CD4-positive, alpha-beta T cell (primary cell): ENCODE results near the gene CRYGN. TPM values are rescaled to one million over a fixed set of nuclear protein-coding genes. Genes with fewer than 3 reads are reported as not detected.

Experiments used
- ATAC-seq: fragments of 200-7000 bp; cut with Tn5 transposase; one replicate; pipeline ENCODE4 v1.10.0; 2022; ENCODE audit warnings: mild to moderate bottlenecking; ENCODE audit not compliant: poor library complexity
- CTCF ChIA-PET: fragments of 350-600 bp; sonication (Branson Sonifier 250); formaldehyde crosslinking; loops from one replicate; lab custom pipeline; 2021; ENCODE audit warnings: antibody characterized with exemption, inconsistent platforms; lab: Charles Lee
- POLR2A ChIA-PET: fragments of 350-600 bp; sonication (Branson Sonifier 250); formaldehyde crosslinking; loops from one replicate; lab custom pipeline; 2021; ENCODE audit warnings: antibody characterized with exemption, inconsistent platforms; lab: Charles Lee
- DNase-seq, 14 experiments: peaks; one replicate each; pipeline ENCODE4 v3.0.0-alpha.2; 2013 to 2020; ENCODE audit warnings: mixed read lengths in 2 of 14
- H3K27ac ChIP-seq, 2 donors: one replicate each; pipeline versions ENCODE4 v1.5.1 to v1.7.0; 2013; ENCODE audit warnings: low read length in 2 of 2, low read depth in 1 of 2, mild to moderate bottlenecking in 1 of 2
- H3K27me3 ChIP-seq, 2 experiments: 1 replicate in 1 of 2; 2 replicates in 1 of 2; pipeline versions ENCODE4 v1.6.1 to v1.7.0; 2013; ENCODE audit warnings: low read length in 2 of 2, control low read depth in 1 of 2, mild to moderate bottlenecking in 1 of 2, moderate library complexity in 1 of 2; ENCODE audit not compliant: insufficient read depth in 2 of 2, control insufficient read depth in 1 of 2
- H3K36me3 ChIP-seq: one replicate; pipeline ENCODE4 v1.6.1; 2013; ENCODE audit warnings: low read length, control low read depth; ENCODE audit not compliant: insufficient read depth
- H3K4me1 ChIP-seq: one replicate; pipeline ENCODE4 v1.6.1; 2013; ENCODE audit warnings: low read length, control low read depth; ENCODE audit not compliant: insufficient read depth
- H3K4me3 ChIP-seq: one replicate; pipeline ENCODE4 v1.5.1; 2013; ENCODE audit warnings: mild to moderate bottlenecking, low read length, moderate library complexity
- H3K9me3 ChIP-seq, 2 experiments: 1 replicate in 1 of 2; 2 replicates in 1 of 2; pipeline versions ENCODE4 v1.6.1 to v1.7.0; 2013; ENCODE audit warnings: low read length in 2 of 2, mild to moderate bottlenecking in 2 of 2, control low read depth in 1 of 2, moderate library complexity in 1 of 2; ENCODE audit not compliant: control insufficient read depth in 1 of 2, insufficient read depth in 1 of 2
- H3K27ac Mint-ChIP-seq: one replicate; pipeline ENCODE4 v1.8.0; 2020; ENCODE audit warnings: mixed read lengths
- H3K27me3 Mint-ChIP-seq: one replicate; pipeline ENCODE4 v1.8.0; 2021; ENCODE audit warnings: mixed read lengths
- H3K36me3 Mint-ChIP-seq: one replicate; pipeline ENCODE4 v1.8.0; 2021; ENCODE audit warnings: low read depth, mixed read lengths
- H3K4me1 Mint-ChIP-seq: one replicate; pipeline ENCODE4 v1.8.0; 2021; ENCODE audit warnings: low read depth, mixed read lengths
- H3K4me3 Mint-ChIP-seq: one replicate; pipeline ENCODE4 v1.8.0; 2020; ENCODE audit warnings: mild to moderate bottlenecking, mixed read lengths
- H3K9me3 Mint-ChIP-seq: one replicate; pipeline ENCODE4 v1.8.0; 2020; ENCODE audit warnings: mixed read lengths
- CTCF ChIP-seq: fragments of 200-600 bp; IDR thresholded peaks from one replicate; pipeline ENCODE4 v1.8.0; 2022; ENCODE audit warnings: antibody characterized with exemption, mild to moderate bottlenecking
- intact Hi-C, 2 experiments: fragments of 100-400 bp; cut with DNase I in 1 of 2; cut with micrococcal nuclease in 1 of 2; formaldehyde crosslinking; loops; one replicate each; pipeline versions ENCODE4 v1.15.1 to v1.9.0; 2023 to 2025; cut with DNase I, micrococcal nuclease
- total RNA-seq, 174 experiments: library from RNA in 2 of 174; stranded (reverse) in 2 of 174; gene quantifications; one replicate each; pipeline ENCODE4 v1.2.3 and lab custom pipeline; 2021 to 2026

The CRYGN gene
- total RNA-seq, 2 experiments from 2014 or later, result 0.14 TPM; not detected in 1

GRCh38 chr7:151416112-151416940 is 23.6 kb downstream of the CRYGN start:
- peaks cover 11% of the 10 kb centered on the region for H3K4me1 ChIP-seq
- peaks cover 13% of the 10 kb centered on the region for H3K27me3 Mint-ChIP-seq
- no peak for TF ChIP-seq CTCF
- intact Hi-C loops, result no loop called here
- H3K4me3 Mint-ChIP-seq, result no peak overlapping the region
- ATAC-seq (no peak), DNase-seq (no peak)
- no peak overlapping the region for H3K27ac ChIP-seq
- H3K4me1 Mint-ChIP-seq, result peaks cover 7% of the 10 kb centered on the region
- H3K9me3 ChIP-seq, result peaks cover 5 to 35% of the 10 kb centered on the region in 2 experiments
- no peaks in the 10 kb centered on the region for H3K36me3 ChIP-seq
- H3K9me3 Mint-ChIP-seq, result no peaks in the 10 kb centered on the region
- H3K27ac Mint-ChIP-seq, result no peak overlapping the region
- H3K36me3 Mint-ChIP-seq, result no peaks in the 10 kb centered on the region
- H3K27me3 ChIP-seq, result peaks cover 2 to 5% of the 10 kb centered on the region in 2 experiments
- H3K4me3 ChIP-seq, result no peak overlapping the region
- POLR2A ChIA-PET, result interaction anchor here (0.6 kb wide), 1 partner anchor 264 kb away, joined by 3 read pairs; no protein-coding TSS in a partner anchor
- CTCF ChIA-PET, result no interaction called here

- ATAC-seq, result no peak
- peak in 3 of 14 experiments; percentile 23 to 70 (median 52) for DNase-seq
- H3K4me1 ChIP-seq, result peaks cover 19% of the 10 kb centered on the region
- H3K27ac ChIP-seq, result no peak overlapping the region
- Mint-ChIP-seq H3K9me3 (no peaks in the 10 kb centered on the region), H3K4me3 (no peak overlapping the region), H3K27ac (no peak overlapping the region), H3K4me1 (peaks cover 14% of the 10 kb centered on the region), H3K36me3 (no peaks in the 10 kb centered on the region), H3K27me3 (peaks cover 21% of the 10 kb centered on the region)
- TF ChIP-seq CTCF, result no peak
- intact Hi-C loops, result no loop called here
- H3K4me3 ChIP-seq, result no peak overlapping the region
- ChIA-PET POLR2A (interaction anchor here (0.6 kb wide), 1 partner anchor 264 kb away, joined by 3 read pairs; no protein-coding TSS in a partner anchor), CTCF (no interaction called here)
- peaks cover 9 to 12% of the 10 kb centered on the region in 2 experiments for H3K27me3 ChIP-seq
- peaks cover 5 to 37% of the 10 kb centered on the region in 2 experiments for H3K9me3 ChIP-seq
- H3K36me3 ChIP-seq, result no peaks in the 10 kb centered on the region
Measured at GRCh38 chr7:151415375-151416105, 24.4 kb downstream of the CRYGN start.

- H3K4me1 ChIP-seq, result peaks cover 40% of the 10 kb centered on the region
- H3K9me3 Mint-ChIP-seq, result no peaks in the 10 kb centered on the region
Measured at GRCh38 chr7:151413241-151413640, 26.7 kb downstream of the CRYGN start.

More at GRCh38 chr7:151413241-151413640, 26.7 kb downstream of the CRYGN start:
- Mint-ChIP-seq H3K27ac (no peak overlapping the region), H3K36me3 (peaks cover 4% of the 10 kb centered on the region), H3K4me3 (no peak overlapping the region), H3K4me1 (peaks cover 23% of the 10 kb centered on the region), H3K27me3 (peaks cover 30% of the 10 kb centered on the region)
- ChIA-PET POLR2A (no interaction called here), CTCF (no interaction called here)
- Histone ChIP-seq H3K27me3 (peaks cover 22 to 23% of the 10 kb centered on the region in 2 experiments), H3K27ac (no peak overlapping the region), H3K4me3 (no peak overlapping the region), H3K36me3 (no peaks in the 10 kb centered on the region), H3K9me3 (peaks cover 0 to 32% of the 10 kb centered on the region in 2 experiments)
- ATAC-seq, result no peak
- intact Hi-C loops, result no loop called here
- no peak for DNase-seq
- TF ChIP-seq CTCF, result no peak
